A204.1 (cell line): Measurements from ENCODE around the gene NCOR2.
A peak's percentile ranks its signal among the peaks of the same experiment; 100 is the strongest.

Experiments used
- FAIRE-seq: peaks from 2 replicates; lab custom pipeline; 2012; peaks lifted over from hg19 to GRCh38; lab: Jason Lieb, UNC

The NCOR2 gene

GRCh38 chr12:124525455-124525854 lies 42.0 kb downstream of the NCOR2 start:
- FAIRE-seq, result no peak

- no peak for FAIRE-seq
Observed at GRCh38 chr12:124524231-124524925, 43.0 kb downstream of the NCOR2 start.

- no peak for FAIRE-seq
Observed at GRCh38 chr12:124523071-124523470, 44.3 kb downstream of the NCOR2 start.

GRCh38 chr12:124520907-124521306 lies 46.5 kb downstream of the NCOR2 start:
- FAIRE-seq, result no peak

GRCh38 chr12:124520265-124520701 lies 47.1 kb downstream of the NCOR2 start:
- FAIRE-seq, result no peak

GRCh38 chr12:124519746-124520145 lies 47.7 kb downstream of the NCOR2 start:
- FAIRE-seq, result no peak

GRCh38 chr12:124518051-124518932 lies 49.1 kb downstream of the NCOR2 start:
- peak; percentile 34 for FAIRE-seq
